Neural cell (in vitro differentiated cells): Measurements from ENCODE around the gene ASCC2. TPM values are rescaled to one million over a fixed set of nuclear protein-coding genes. Genes with fewer than 3 reads are reported as not detected.

Source experiments
- H2AFZ ChIP-seq: fragments of 200-600, 300-800 bp; sonication (generic), shearing (Covaris generic); 2 replicates; pipeline ENCODE4 v1.6.0; 2014; ENCODE audit warnings: low read depth, mild to moderate bottlenecking, antibody characterized with exemption, low read length, moderate library complexity
- H3F3A ChIP-seq: fragments of 200-600 bp; shearing (Covaris generic); 2 replicates; pipeline ENCODE4 v1.6.1; 2016; ENCODE audit warnings: mild to moderate bottlenecking, moderate library complexity, mixed read lengths, antibody characterized with exemption, low read length; ENCODE audit not compliant: insufficient read depth, poor library complexity, severe bottlenecking
- H3K27ac ChIP-seq: fragments of 200-600, 300-800 bp; sonication (generic), shearing (Covaris generic); 2 replicates; pipeline ENCODE4 v1.5.1; 2014; ENCODE audit warnings: mild to moderate bottlenecking, low read length, moderate library complexity
- H3K27me3 ChIP-seq: fragments of 300-800, 200-600 bp; sonication (generic), shearing (Covaris generic); 2 replicates; pipeline ENCODE4 v1.6.0; 2014; ENCODE audit warnings: mild to moderate bottlenecking, low read depth, low read length, moderate library complexity; ENCODE audit not compliant: insufficient read depth
- H3K36me3 ChIP-seq: fragments of 300-800, 200-600 bp; sonication (generic), shearing (Covaris generic); 2 replicates; pipeline ENCODE4 v1.5.1; 2014; ENCODE audit warnings: mild to moderate bottlenecking, antibody characterized with exemption, low read length, moderate library complexity; ENCODE audit not compliant: insufficient read depth
- H3K4me2 ChIP-seq: fragments of 300-800, 200-600 bp; sonication (generic), shearing (Covaris generic); 2 replicates; pipeline ENCODE4 v1.6.0; 2014; ENCODE audit warnings: mild to moderate bottlenecking, low read length
- H3K4me3 ChIP-seq: fragments of 300-800, 200-600 bp; sonication (generic), shearing (Covaris generic); 2 replicates; pipeline ENCODE4 v1.5.1; 2014; ENCODE audit warnings: mild to moderate bottlenecking, low read length, moderate library complexity
- H3K79me2 ChIP-seq: fragments of 200-600 bp; shearing (Covaris generic); replicated peaks from 2 replicates; pipeline ENCODE4 v1.6.0; 2014; ENCODE audit warnings: mild to moderate bottlenecking, low read length, moderate library complexity; ENCODE audit not compliant: insufficient read depth
- H3K9ac ChIP-seq: fragments of 300-800, 200-600 bp; sonication (generic), shearing (Covaris generic); 2 replicates; pipeline ENCODE4 v1.6.1; 2016; ENCODE audit warnings: mild to moderate bottlenecking, low read length, mixed read lengths
- H3K9me2 ChIP-seq: fragments of 200-600 bp; shearing (Covaris generic); 2 replicates; pipeline ENCODE4 v1.6.1; 2016; ENCODE audit warnings: mild to moderate bottlenecking, low read length, mixed read lengths; ENCODE audit not compliant: insufficient read depth
- H3K9me3 ChIP-seq: fragments of 200-600, 300-800 bp; sonication (generic), shearing (Covaris generic); 2 replicates; pipeline ENCODE4 v1.6.1; 2016; ENCODE audit warnings: mild to moderate bottlenecking, mixed run types, low read length, moderate library complexity, mixed read lengths
- H4K20me1 ChIP-seq: fragments of 200-600 bp; shearing (Covaris generic); 2 replicates; pipeline ENCODE4 v1.6.1; 2016; ENCODE audit warnings: mild to moderate bottlenecking, mixed run types; ENCODE audit not compliant: insufficient read depth
- EP300 ChIP-seq: fragments of 450-650 bp; conservative IDR thresholded peaks from 2 replicates; pipeline ENCODE4 v1.6.1; 2014; ENCODE audit warnings: antibody characterized with exemption, mild to moderate bottlenecking, moderate library complexity; ENCODE audit not compliant: poor library complexity, severe bottlenecking
- EZH2 ChIP-seq: fragments of 200-600, 300-800 bp; shearing (Covaris generic), sonication (generic); IDR thresholded peaks from 2 replicates; pipeline ENCODE4 v1.6.1; 2014; ENCODE audit warnings: antibody characterized with exemption, low read length, borderline replicate concordance, mild to moderate bottlenecking; ENCODE audit not compliant: insufficient read depth, poor library complexity, severe bottlenecking
- MXI1 ChIP-seq: fragments of 450-650 bp; conservative IDR thresholded peaks from 2 replicates; pipeline ENCODE4 v1.6.1; 2014; ENCODE audit warnings: antibody characterized with exemption, mild to moderate bottlenecking; ENCODE audit not compliant: poor library complexity, severe bottlenecking
- POLR2AphosphoS5 ChIP-seq: IDR thresholded peaks from 2 replicates; pipeline ENCODE4 v1.6.1; 2012
- RAD21 ChIP-seq: fragments of 450-650 bp; conservative IDR thresholded peaks from 2 replicates; pipeline ENCODE4 v1.6.1; 2014; ENCODE audit warnings: antibody characterized with exemption, mild to moderate bottlenecking, moderate library complexity
- SMC3 ChIP-seq: fragments of 450-650 bp; conservative IDR thresholded peaks from 2 replicates; pipeline ENCODE4 v1.6.1; 2014; ENCODE audit warnings: antibody characterized with exemption, mild to moderate bottlenecking, moderate library complexity; ENCODE audit not compliant: poor library complexity
- TAF1 ChIP-seq: IDR thresholded peaks from 2 replicates; pipeline ENCODE4 v1.6.1; 2012; ENCODE audit warnings: low read depth
- polyA plus RNA-seq: library from polyadenylated mRNA; depleted of rRNA; stranded (reverse); fragments of >200 nt; gene quantifications from 2 replicates; pipeline ENCODE4 v1.2.3, GENCODE V29; 2014
- TF ChIP-seq, protein P1 (sequence below): IDR thresholded peaks from 2 replicates; pipeline ENCODE4 v1.6.1; 2012; ENCODE audit warnings: borderline replicate concordance
- TF ChIP-seq, protein P2 (sequence below): fragments of 450-650 bp; IDR thresholded peaks from 2 replicates; pipeline ENCODE4 v1.5.1; 2014; ENCODE audit warnings: antibody characterized with exemption, mild to moderate bottlenecking, moderate library complexity; ENCODE audit not compliant: poor library complexity, severe bottlenecking

The ASCC2 gene
- polyA plus RNA-seq, 1 donor from 2014 or later: 26.2 TPM

- Histone ChIP-seq H3K4me3 (no peak overlapping the region), H3F3A (no peaks in the 10 kb centered on the region), H4K20me1 (no peaks in the 10 kb centered on the region), H3K27me3 (no peaks in the 10 kb centered on the region), H3K4me2 (no peak overlapping the region), H3K9me2 (no peaks in the 10 kb centered on the region), H3K9ac (no peak overlapping the region), H3K36me3 (no peaks in the 10 kb centered on the region), H3K79me2 (no peaks in the 10 kb centered on the region), H3K9me3 (no peaks in the 10 kb centered on the region), H3K27ac (no peak overlapping the region), H2AFZ (no peak overlapping the region)
- TF ChIP-seq MXI1 (no peak), TAF1 (no peak), RAD21 (no peak), SMC3 (no peak), EZH2 (no peak), POLR2AphosphoS5 (no peak), EP300 (no peak)
- TF ChIP-seq, protein P1, sequence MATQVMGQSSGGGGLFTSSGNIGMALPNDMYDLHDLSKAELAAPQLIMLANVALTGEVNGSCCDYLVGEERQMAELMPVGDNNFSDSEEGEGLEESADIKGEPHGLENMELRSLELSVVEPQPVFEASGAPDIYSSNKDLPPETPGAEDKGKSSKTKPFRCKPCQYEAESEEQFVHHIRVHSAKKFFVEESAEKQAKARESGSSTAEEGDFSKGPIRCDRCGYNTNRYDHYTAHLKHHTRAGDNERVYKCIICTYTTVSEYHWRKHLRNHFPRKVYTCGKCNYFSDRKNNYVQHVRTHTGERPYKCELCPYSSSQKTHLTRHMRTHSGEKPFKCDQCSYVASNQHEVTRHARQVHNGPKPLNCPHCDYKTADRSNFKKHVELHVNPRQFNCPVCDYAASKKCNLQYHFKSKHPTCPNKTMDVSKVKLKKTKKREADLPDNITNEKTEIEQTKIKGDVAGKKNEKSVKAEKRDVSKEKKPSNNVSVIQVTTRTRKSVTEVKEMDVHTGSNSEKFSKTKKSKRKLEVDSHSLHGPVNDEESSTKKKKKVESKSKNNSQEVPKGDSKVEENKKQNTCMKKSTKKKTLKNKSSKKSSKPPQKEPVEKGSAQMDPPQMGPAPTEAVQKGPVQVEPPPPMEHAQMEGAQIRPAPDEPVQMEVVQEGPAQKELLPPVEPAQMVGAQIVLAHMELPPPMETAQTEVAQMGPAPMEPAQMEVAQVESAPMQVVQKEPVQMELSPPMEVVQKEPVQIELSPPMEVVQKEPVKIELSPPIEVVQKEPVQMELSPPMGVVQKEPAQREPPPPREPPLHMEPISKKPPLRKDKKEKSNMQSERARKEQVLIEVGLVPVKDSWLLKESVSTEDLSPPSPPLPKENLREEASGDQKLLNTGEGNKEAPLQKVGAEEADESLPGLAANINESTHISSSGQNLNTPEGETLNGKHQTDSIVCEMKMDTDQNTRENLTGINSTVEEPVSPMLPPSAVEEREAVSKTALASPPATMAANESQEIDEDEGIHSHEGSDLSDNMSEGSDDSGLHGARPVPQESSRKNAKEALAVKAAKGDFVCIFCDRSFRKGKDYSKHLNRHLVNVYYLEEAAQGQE: no peak
- TF ChIP-seq, protein P2, sequence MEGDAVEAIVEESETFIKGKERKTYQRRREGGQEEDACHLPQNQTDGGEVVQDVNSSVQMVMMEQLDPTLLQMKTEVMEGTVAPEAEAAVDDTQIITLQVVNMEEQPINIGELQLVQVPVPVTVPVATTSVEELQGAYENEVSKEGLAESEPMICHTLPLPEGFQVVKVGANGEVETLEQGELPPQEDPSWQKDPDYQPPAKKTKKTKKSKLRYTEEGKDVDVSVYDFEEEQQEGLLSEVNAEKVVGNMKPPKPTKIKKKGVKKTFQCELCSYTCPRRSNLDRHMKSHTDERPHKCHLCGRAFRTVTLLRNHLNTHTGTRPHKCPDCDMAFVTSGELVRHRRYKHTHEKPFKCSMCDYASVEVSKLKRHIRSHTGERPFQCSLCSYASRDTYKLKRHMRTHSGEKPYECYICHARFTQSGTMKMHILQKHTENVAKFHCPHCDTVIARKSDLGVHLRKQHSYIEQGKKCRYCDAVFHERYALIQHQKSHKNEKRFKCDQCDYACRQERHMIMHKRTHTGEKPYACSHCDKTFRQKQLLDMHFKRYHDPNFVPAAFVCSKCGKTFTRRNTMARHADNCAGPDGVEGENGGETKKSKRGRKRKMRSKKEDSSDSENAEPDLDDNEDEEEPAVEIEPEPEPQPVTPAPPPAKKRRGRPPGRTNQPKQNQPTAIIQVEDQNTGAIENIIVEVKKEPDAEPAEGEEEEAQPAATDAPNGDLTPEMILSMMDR: no peak
Measured at GRCh38 chr22:29856496-29856895, 18.4 kb upstream of the ASCC2 start.

- Histone ChIP-seq H3F3A (no peaks in the 10 kb centered on the region), H3K27me3 (no peaks in the 10 kb centered on the region), H2AFZ (no peak overlapping the region), H3K4me2 (no peak overlapping the region), H3K9ac (no peak overlapping the region), H3K9me2 (no peaks in the 10 kb centered on the region), H3K9me3 (no peaks in the 10 kb centered on the region), H4K20me1 (no peaks in the 10 kb centered on the region), H3K4me3 (no peak overlapping the region), H3K36me3 (no peaks in the 10 kb centered on the region), H3K79me2 (no peaks in the 10 kb centered on the region), H3K27ac (no peak overlapping the region)
- TF ChIP-seq, protein P2: no peak
- no peak for TF ChIP-seq TAF1
- no peak for TF ChIP-seq MXI1
- TF ChIP-seq EP300: no peak
- TF ChIP-seq SMC3: no peak
Measured at GRCh38 chr22:29855611-29856181, 17.6 kb upstream of the ASCC2 start.
